ENCODE data around the gene GJA8.
"Not testable (repeated sequence)": the region's sequence is repeated elsewhere in the genome, so short reads cannot be mapped to it uniquely, and the experiment has no call there.

Gene GJA8

GRCh38 chr1:147949517-147949916, 46.9 kb downstream of the GJA8 start:
- H4K12ac ChIP-seq (ENCODE audit: low read depth, low read length); H3K4ac ChIP-seq (ENCODE audit: low read depth, low read length); H4K91ac ChIP-seq (ENCODE audit: low read depth, low read length); H3K4me2 ChIP-seq (ENCODE audit: low read length); H3K14ac ChIP-seq (ENCODE audit: low read length); H3K4me1 ChIP-seq (ENCODE audit: control insufficient read depth in 1 of 2, insufficient read depth in 2 of 2, low read length in 2 of 2); H2AK5ac ChIP-seq (ENCODE audit: low read length); H3K27me3 ChIP-seq (ENCODE audit: insufficient read depth, low read length); DNase-seq; H3K79me2 ChIP-seq (ENCODE audit: control insufficient read depth, insufficient read depth, low read length, poor library complexity); H3K27ac ChIP-seq (ENCODE audit: low read depth, low read length); H3K9me3 ChIP-seq (ENCODE audit: insufficient read depth, low read depth, low read length); H3K79me1 ChIP-seq (ENCODE audit: low read length); H2BK5ac ChIP-seq (ENCODE audit: low read depth, low read length, poor library complexity); H3K18ac ChIP-seq (ENCODE audit: low read length); H2BK120ac ChIP-seq (ENCODE audit: insufficient read depth, low read length, poor library complexity); H2AFZ ChIP-seq (ENCODE audit: insufficient read depth, low read length, poor library complexity); H3K4me3 ChIP-seq (ENCODE audit: low read depth, low read length); H2BK12ac ChIP-seq (ENCODE audit: low read length); H3K23ac ChIP-seq (ENCODE audit: low read length); H4K8ac ChIP-seq (ENCODE audit: low read depth, low read length); H3K36me3 ChIP-seq (ENCODE audit: control insufficient read depth in 1 of 2, insufficient read depth in 2 of 2, low read length in 2 of 2); H3K9ac ChIP-seq (ENCODE audit: low read length): not testable (repeated sequence)
- no CpG with 5 or more reads among the region's 35 CpGs for WGBS (ENCODE audit: extremely low coverage, insufficient coverage, insufficient read length)
